HEK293 (cell line): ENCODE measurements around the gene CACNA1B.

Source experiments
- CTCF ChIA-PET: fragments of 350-600 bp; formaldehyde crosslinking; extraction: SDS; loops from one replicate; lab custom pipeline; 2021; ENCODE audit warnings: antibody characterized with exemption; lab: Yijun Ruan, JAX
- POLR2A ChIA-PET: fragments of 300-600 bp; formaldehyde crosslinking; extraction: SDS; loops from one replicate; lab custom pipeline; 2020; ENCODE audit warnings: antibody characterized with exemption, inconsistent platforms; lab: Yijun Ruan, JAX
- H3K27ac ChIP-seq: fragments of 200-500 bp; sonication (Bioruptor generic); 2 replicates; pipeline ENCODE4 v1.5.1; 2014; ENCODE audit warnings: low read depth, low read length, control low read depth, inconsistent platforms; ENCODE audit errors: extremely low read depth
- H3K36me3 ChIP-seq, 2 experiments: fragments of 200-500 bp in 1 of 2; sonication (Bioruptor generic) in 1 of 2; 1 replicate in 1 of 2; 2 replicates in 1 of 2; pipeline ENCODE4 v1.5.1; 2014 to 2017; ENCODE audit warnings: inconsistent platforms in 2 of 2, low read length in 2 of 2; ENCODE audit not compliant: control insufficient read depth in 2 of 2, insufficient read depth in 1 of 2
- H3K4me1 ChIP-seq: fragments of 200-500 bp; sonication (Bioruptor generic); 2 replicates; pipeline ENCODE4 v1.5.1; 2014; ENCODE audit warnings: mild to moderate bottlenecking, low read length, inconsistent platforms; ENCODE audit not compliant: control insufficient read depth, insufficient read depth
- H3K4me3 ChIP-seq: 2 replicates; pipeline ENCODE4 v1.5.1; 2011; ENCODE audit warnings: low read depth, mild to moderate bottlenecking, control low read depth, low read length, moderate library complexity
- H3K9me3 ChIP-seq: fragments of 200-500 bp; sonication (Bioruptor generic); 2 replicates; pipeline ENCODE4 v1.5.1; 2014; ENCODE audit warnings: low read depth, low read length, inconsistent platforms; ENCODE audit not compliant: control insufficient read depth, insufficient read depth
- GFI1B ChIP-seq: fragments of 450-650 bp; formaldehyde crosslinking; IDR thresholded peaks from 2 replicates; pipeline ENCODE4 v1.5.1; 2016; ENCODE audit warnings: missing biosample characterization, missing genetic modification characterization
- HIC1 ChIP-seq: fragments of 450-650 bp; formaldehyde crosslinking; IDR thresholded peaks from 2 replicates; pipeline ENCODE4 v1.5.1; 2016; ENCODE audit warnings: missing biosample characterization, missing genetic modification characterization
- KLF1 ChIP-seq: fragments of 450-650 bp; formaldehyde crosslinking; IDR thresholded peaks from 2 replicates; pipeline ENCODE4 v1.5.1; 2016; ENCODE audit warnings: missing biosample characterization, missing genetic modification characterization
- KLF10 ChIP-seq: fragments of 450-650 bp; IDR thresholded peaks from 2 replicates; pipeline ENCODE4 v1.5.1; 2018; ENCODE audit warnings: missing biosample characterization, mild to moderate bottlenecking, missing genetic modification characterization
- PRDM4 ChIP-seq: fragments of 450-650 bp; formaldehyde crosslinking; IDR thresholded peaks from 2 replicates; pipeline ENCODE4 v1.5.1; 2017; ENCODE audit warnings: missing biosample characterization, missing genetic modification characterization
- REST ChIP-seq: fragments of 450-650 bp; formaldehyde crosslinking; IDR thresholded peaks from 2 replicates; pipeline ENCODE4 v1.5.1; 2016; ENCODE audit warnings: missing biosample characterization, missing genetic modification characterization
- SETDB1 ChIP-seq: IDR thresholded peaks from one replicate; pipeline ENCODE4 v1.6.1; 2017; ENCODE audit warnings: mild to moderate bottlenecking, low read length, moderate library complexity, mixed read lengths; ENCODE audit not compliant: insufficient read length
- YY1 ChIP-seq: fragments of 450-650 bp; formaldehyde crosslinking; IDR thresholded peaks from 2 replicates; pipeline ENCODE4 v1.5.1; 2018; ENCODE audit warnings: missing biosample characterization, missing genetic modification characterization
- ZFHX2 ChIP-seq: fragments of 450-650 bp; formaldehyde crosslinking; conservative IDR thresholded peaks from 2 replicates; pipeline ENCODE4 v1.5.1; 2016; ENCODE audit warnings: missing biosample characterization, missing genetic modification characterization
- ZNF114 ChIP-seq: fragments of 450-650 bp; formaldehyde crosslinking; IDR thresholded peaks from 2 replicates; pipeline ENCODE4 v1.5.0; 2017; ENCODE audit warnings: missing biosample characterization, missing genetic modification characterization
- ZNF146 ChIP-seq: fragments of 450-650 bp; formaldehyde crosslinking; IDR thresholded peaks from 2 replicates; pipeline ENCODE4 v1.5.1; 2016; ENCODE audit warnings: missing biosample characterization, missing genetic modification characterization
- ZNF174 ChIP-seq: fragments of 450-650 bp; formaldehyde crosslinking; IDR thresholded peaks from 2 replicates; pipeline ENCODE4 v1.5.0; 2017; ENCODE audit warnings: missing biosample characterization, mild to moderate bottlenecking, missing genetic modification characterization
- ZNF335 ChIP-seq: fragments of 450-650 bp; formaldehyde crosslinking; conservative IDR thresholded peaks from 2 replicates; pipeline ENCODE4 v1.5.1; 2016; ENCODE audit warnings: missing biosample characterization, missing genetic modification characterization
- ZNF510 ChIP-seq: fragments of 450-650 bp; formaldehyde crosslinking; IDR thresholded peaks from 2 replicates; pipeline ENCODE4 v1.5.1; 2018; ENCODE audit warnings: mild to moderate bottlenecking, missing genetic modification characterization, missing biosample characterization; ENCODE audit not compliant: insufficient replicate concordance
- ZNF658 ChIP-seq: fragments of 450-650 bp; formaldehyde crosslinking; IDR thresholded peaks from 2 replicates; pipeline ENCODE4; 2016; ENCODE audit warnings: missing biosample characterization, missing genetic modification characterization
- ZSCAN5A ChIP-seq: fragments of 450-650 bp; formaldehyde crosslinking; IDR thresholded peaks from 2 replicates; pipeline ENCODE4 v1.5.1; 2016; ENCODE audit warnings: missing biosample characterization, missing genetic modification characterization
- ZXDB ChIP-seq: fragments of 450-650 bp; formaldehyde crosslinking; IDR thresholded peaks from 2 replicates; pipeline ENCODE4 v1.5.1; 2016; ENCODE audit warnings: missing biosample characterization, missing genetic modification characterization

Gene CACNA1B

GRCh38 chr9:137989999-137990715 lies 112.6 kb downstream of the CACNA1B start (continued):
- TF ChIP-seq HIC1 (tag by site-specific recombination) (no peak), ZNF335 (tag by site-specific recombination) (no peak), SETDB1 (no peak)

GRCh38 chr9:138003485-138004190 lies 126.1 kb downstream of the CACNA1B start:
- Histone ChIP-seq H3K4me3 (no peak overlapping the region), H3K36me3 (no peaks in the 10 kb centered on the region), H3K4me1 (no peaks in the 10 kb centered on the region)
- ChIA-PET CTCF (interaction anchor here (0.6 kb wide), 1 partner anchor 13 kb away, joined by 3 read pairs; no protein-coding TSS in a partner anchor), POLR2A (no interaction called here)
- no peak for TF ChIP-seq ZFHX2 (tag by site-specific recombination)
- no peak for TF ChIP-seq ZNF174 (tag by site-specific recombination)
- TF ChIP-seq REST (tag by site-specific recombination) = no peak
- TF ChIP-seq ZNF658 = no peak
- no peak for TF ChIP-seq YY1
- no peak for TF ChIP-seq GFI1B (tag by site-specific recombination)
- no peak for TF ChIP-seq KLF10 (tag by site-specific recombination)
- no peak for TF ChIP-seq PRDM4 (tag by site-specific recombination)
- no peak for TF ChIP-seq ZNF146 (tag by site-specific recombination)
- TF ChIP-seq ZSCAN5A (tag by site-specific recombination) = no peak
- TF ChIP-seq KLF1 = no peak
- TF ChIP-seq ZNF114 (tag by site-specific recombination) = no peak
- no peak for TF ChIP-seq ZXDB
- no peak for TF ChIP-seq ZNF510 (tag by site-specific recombination)
- TF ChIP-seq, all 188 proteins: peak for 0
- Histone ChIP-seq H3K27ac (no peak overlapping the region), H3K9me3 (no peaks in the 10 kb centered on the region)
